Measurements from ENCODE around the gene RELN. TPM values are rescaled to one million over a fixed set of nuclear protein-coding genes. Genes with fewer than 3 reads are reported as not detected.
"Not testable (repeated sequence)": the region's sequence is repeated elsewhere in the genome, so short reads cannot be mapped to it uniquely, and the experiment has no call there.

Gene RELN
- total RNA-seq, 1 experiment from 2014 or later, result 8.0 TPM

GRCh38 chr7:103793614-103794013 lies 195.8 kb downstream of the RELN start:
- no peak overlapping the region for H3K9ac ChIP-seq (ENCODE audit: low read length)
- ChIA-PET CTCF (no interaction called here), POLR2A (ENCODE audit: unreplicated experiment) (no interaction called here)
- no peaks in the 10 kb centered on the region for H4K20me1 ChIP-seq (ENCODE audit: low read length)
- no peak overlapping the region for H3K27ac ChIP-seq (ENCODE audit: low read length)
- DNase-seq, result no peak
- H3K4me3 ChIP-seq (ENCODE audit: low read length), result no peak overlapping the region
- BruUV-seq (replicated peaks), result no TSS peak
- no peak for ATAC-seq
- intact Hi-C loops (cut with micrococcal nuclease), result loop anchor here (2.0 kb wide), 1 partner anchor 75 kb away; no protein-coding TSS in a partner anchor
- H3K4me2 ChIP-seq (ENCODE audit: low read length), result no peak overlapping the region
- no peaks in the 10 kb centered on the region for H3K27me3 ChIP-seq (ENCODE audit: low read length)
- no peaks in the 10 kb centered on the region for H3K9me2 ChIP-seq (replicated peaks; ENCODE audit: low read length)
- no peaks in the 10 kb centered on the region for H3K9me3 ChIP-seq (ENCODE audit: low read length)
- H3F3A ChIP-seq (ENCODE audit: low read length, unreplicated experiment), result no peaks in the 10 kb centered on the region
- peaks cover 20% of the 10 kb centered on the region for H3K4me1 ChIP-seq (ENCODE audit: insufficient read depth, low read length)
- TF ChIP-seq CTCF (conservative IDR thresholded peaks at IDR 0.05; ENCODE audit: low read depth, low read length) (no peak), EZH2 (IDR thresholded peaks at IDR 0.05; ENCODE audit: low read length, unreplicated experiment) (no peak), EZH2phosphoT487 (IDR thresholded peaks at IDR 0.05; ENCODE audit: borderline replicate concordance, low read length) (no peak)
- no peaks in the 10 kb centered on the region for H3K36me3 ChIP-seq (ENCODE audit: low read depth, low read length)
- no peaks in the 10 kb centered on the region for H3K79me2 ChIP-seq (ENCODE audit: low read length)
- no peak overlapping the region for H2AFZ ChIP-seq (ENCODE audit: low read length)

- Histone ChIP-seq H3K79me2 (ENCODE audit: low read length) (no peaks in the 10 kb centered on the region), H3K36me3 (ENCODE audit: low read depth, low read length) (no peaks in the 10 kb centered on the region), H3K9me2 (replicated peaks; ENCODE audit: low read length) (no peaks in the 10 kb centered on the region), H3K27me3 (ENCODE audit: low read length) (no peaks in the 10 kb centered on the region), H3K9me3 (ENCODE audit: low read length) (no peaks in the 10 kb centered on the region), H3F3A (ENCODE audit: low read length, unreplicated experiment) (no peaks in the 10 kb centered on the region), H3K4me2 (ENCODE audit: low read length) (no peak overlapping the region), H4K20me1 (ENCODE audit: low read length) (no peaks in the 10 kb centered on the region), H3K4me1 (ENCODE audit: insufficient read depth, low read length) (peaks cover 20% of the 10 kb centered on the region), H3K27ac (ENCODE audit: low read length) (no peak overlapping the region), H3K9ac (ENCODE audit: low read length) (no peak overlapping the region), H3K4me3 (ENCODE audit: low read length) (no peak overlapping the region), H2AFZ (ENCODE audit: low read length) (no peak overlapping the region)
- ATAC-seq, result no peak
- ChIA-PET POLR2A (ENCODE audit: unreplicated experiment) (no interaction called here), CTCF (no interaction called here)
- TF ChIP-seq EZH2phosphoT487 (IDR thresholded peaks at IDR 0.05; ENCODE audit: borderline replicate concordance, low read length), result no peak
- no peak for TF ChIP-seq EZH2 (IDR thresholded peaks at IDR 0.05; ENCODE audit: low read length, unreplicated experiment)
- intact Hi-C loops (cut with micrococcal nuclease), result no loop called here
- no TSS peak for BruUV-seq (replicated peaks)
- no peak for DNase-seq
Observed at GRCh38 chr7:103791894-103792293, 197.6 kb downstream of the RELN start.

GRCh38 chr7:103787041-103787440 lies 202.4 kb downstream of the RELN start:
- H3K9me2 ChIP-seq (replicated peaks; ENCODE audit: low read length); POLR2A ChIA-PET (ENCODE audit: unreplicated experiment); H2AFZ ChIP-seq (ENCODE audit: low read length); H3F3A ChIP-seq (ENCODE audit: low read length, unreplicated experiment); CTCF ChIA-PET; H3K27me3 ChIP-seq (ENCODE audit: low read length); H3K4me3 ChIP-seq (ENCODE audit: low read length); DNase-seq; H3K9me3 ChIP-seq (ENCODE audit: low read length); H3K79me2 ChIP-seq (ENCODE audit: low read length); H4K20me1 ChIP-seq (ENCODE audit: low read length); H3K27ac ChIP-seq (ENCODE audit: low read length); H3K9ac ChIP-seq (ENCODE audit: low read length); H3K4me1 ChIP-seq (ENCODE audit: insufficient read depth, low read length); H3K36me3 ChIP-seq (ENCODE audit: low read depth, low read length); ATAC-seq; BruUV-seq (replicated peaks); H3K4me2 ChIP-seq (ENCODE audit: low read length); intact Hi-C loops (cut with micrococcal nuclease): not testable (repeated sequence)
